Smooth muscle cell of the brain vasculature (primary cell): Measurements from ENCODE around the gene CACFD1.
A peak's percentile ranks its signal among the peaks of the same experiment; 100 is the strongest.

Experiments
- DNase-seq: peaks from one replicate; pipeline ENCODE4 v3.0.0-alpha.2; 2012; ENCODE audit warnings: low read depth, low spot score

Gene CACFD1

DNA sequence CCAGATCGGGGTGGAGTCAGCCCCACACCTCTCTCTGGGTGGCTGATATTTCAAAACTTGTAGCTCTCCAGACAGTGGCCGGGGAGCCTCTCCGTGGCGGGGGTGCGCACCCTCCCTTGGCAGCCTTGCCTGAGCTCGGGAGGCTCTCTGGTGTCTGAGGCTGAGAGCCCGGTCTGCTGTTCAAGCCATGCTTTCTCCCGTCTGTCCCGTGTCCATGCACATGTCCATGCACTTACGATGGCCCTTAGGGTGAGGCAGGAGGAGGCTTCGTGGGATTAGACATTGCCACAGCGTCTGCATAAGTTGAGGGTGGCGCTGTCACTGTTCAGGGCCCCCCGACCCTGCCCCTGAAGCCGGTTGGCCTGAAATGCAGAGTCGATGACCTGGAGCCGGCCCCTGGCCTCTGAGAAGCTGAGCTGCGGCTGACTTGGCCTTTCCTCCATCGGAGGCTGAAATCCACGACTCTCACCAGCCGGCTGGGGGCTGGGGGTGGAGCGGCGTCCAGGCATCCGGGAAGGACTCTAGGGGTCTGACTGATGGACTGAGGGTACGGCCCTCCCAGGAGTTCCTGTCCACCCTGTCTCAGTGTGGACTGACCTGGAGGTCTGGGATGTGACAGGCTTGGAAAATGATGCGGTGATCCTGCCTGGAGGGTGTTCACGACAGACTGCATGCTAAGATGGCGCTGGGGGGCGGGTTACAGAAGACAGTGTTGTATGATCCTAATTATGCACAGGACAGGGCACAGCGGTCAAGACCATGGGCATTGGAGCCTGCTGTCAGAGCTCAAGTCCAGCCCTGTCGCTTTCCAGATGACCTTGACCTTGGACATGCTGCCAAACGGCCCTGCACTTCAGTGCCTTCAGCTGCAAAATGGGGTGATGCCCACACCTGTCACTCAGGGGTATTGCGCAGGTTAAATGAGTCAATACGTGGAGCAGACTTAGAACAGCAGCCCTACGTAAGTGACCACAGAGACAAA is 37.4 kb downstream of the CACFD1 start:
- DNase-seq = no peak

DNA sequence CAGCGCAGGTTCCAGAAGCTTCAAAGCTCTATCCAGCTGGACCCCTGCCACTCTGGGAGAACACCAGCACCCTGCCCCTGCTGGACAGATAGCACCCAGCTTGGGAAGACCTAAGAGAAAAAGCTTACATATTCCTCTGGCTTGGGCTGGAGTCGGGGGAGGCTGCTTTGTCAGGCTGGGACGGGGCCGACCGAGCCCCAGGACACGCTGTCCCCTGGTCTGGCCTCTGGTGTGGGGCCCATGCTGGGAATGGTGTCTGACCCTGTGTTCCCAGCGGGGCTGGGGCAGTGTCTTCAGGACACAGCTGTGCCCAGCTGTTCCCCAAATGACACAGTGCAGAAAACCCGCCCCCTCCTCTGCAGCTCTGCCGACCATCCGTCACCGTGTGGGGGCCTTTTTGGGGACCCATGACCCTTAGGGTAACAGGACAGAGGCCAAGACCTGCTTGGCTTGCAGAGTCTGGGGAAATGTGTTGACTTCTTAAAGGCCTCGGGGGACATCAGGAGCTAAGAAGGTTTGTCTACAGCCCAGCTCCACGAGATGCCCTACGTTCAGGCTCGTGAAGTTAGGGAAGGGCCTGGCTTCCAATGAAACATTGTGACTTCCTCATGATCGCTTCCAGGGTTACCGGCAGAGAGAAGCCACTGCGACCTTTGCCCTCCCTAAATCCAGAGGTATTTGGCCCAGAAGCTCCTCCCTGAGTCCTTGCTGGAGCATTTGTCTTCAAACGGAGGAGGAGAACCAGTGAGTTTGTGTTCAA is 39.5 kb downstream of the CACFD1 start:
- no peak for DNase-seq

GRCh38 chr9:133499892-133500270 is 40.1 kb downstream of the CACFD1 start:
- no peak for DNase-seq

DNA sequence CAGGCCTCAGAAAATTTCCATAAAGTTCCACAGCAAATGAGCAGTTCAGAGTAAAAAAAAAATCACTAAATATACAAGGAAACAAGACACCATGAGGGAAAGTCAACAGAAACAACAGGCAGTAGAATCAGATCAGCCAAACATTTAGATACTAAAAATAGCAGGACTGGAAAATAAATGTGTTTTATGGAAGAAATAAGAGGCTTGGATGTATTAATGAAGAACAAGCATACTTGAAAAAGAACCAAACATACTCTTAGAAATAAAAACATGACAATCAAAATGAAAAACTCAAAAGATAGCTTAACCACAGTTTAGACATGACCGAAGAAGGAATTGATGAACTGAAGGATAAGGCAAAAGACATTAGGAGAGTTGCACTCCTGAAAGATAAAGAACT is 42.3 kb downstream of the CACFD1 start:
- no peak for DNase-seq

DNA sequence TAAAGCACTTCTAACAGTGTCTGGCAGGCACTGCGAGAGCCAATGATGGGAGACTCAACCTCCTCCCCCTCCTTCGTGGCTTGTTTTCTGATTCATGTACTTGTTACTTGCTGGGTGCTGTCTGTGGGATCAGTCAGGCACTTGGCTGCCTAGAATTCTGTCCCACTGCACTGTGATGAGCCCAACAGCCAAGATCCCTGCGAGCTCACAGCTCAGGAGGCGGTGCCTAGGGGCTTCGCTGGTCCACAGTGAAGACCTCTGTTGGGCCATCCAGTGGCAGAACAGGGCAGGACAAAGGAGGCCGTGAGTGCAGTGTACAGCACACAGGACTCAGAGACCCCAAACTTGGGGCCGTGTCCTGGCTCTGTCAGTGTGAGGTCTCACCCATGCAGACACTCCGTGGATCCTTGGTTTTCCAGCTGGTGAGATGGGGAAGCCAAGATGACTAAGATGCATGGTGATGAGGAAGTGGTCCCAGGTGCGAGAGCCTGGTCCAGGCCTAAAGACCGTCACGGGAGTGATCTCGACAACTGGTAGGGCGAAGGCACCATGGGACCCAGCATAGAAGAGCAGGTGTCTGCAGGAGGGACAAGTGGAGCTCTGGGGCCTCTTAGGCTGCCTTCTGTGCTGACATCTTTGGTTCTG is 45.5 kb downstream of the CACFD1 start:
- DNase-seq = no peak

DNA sequence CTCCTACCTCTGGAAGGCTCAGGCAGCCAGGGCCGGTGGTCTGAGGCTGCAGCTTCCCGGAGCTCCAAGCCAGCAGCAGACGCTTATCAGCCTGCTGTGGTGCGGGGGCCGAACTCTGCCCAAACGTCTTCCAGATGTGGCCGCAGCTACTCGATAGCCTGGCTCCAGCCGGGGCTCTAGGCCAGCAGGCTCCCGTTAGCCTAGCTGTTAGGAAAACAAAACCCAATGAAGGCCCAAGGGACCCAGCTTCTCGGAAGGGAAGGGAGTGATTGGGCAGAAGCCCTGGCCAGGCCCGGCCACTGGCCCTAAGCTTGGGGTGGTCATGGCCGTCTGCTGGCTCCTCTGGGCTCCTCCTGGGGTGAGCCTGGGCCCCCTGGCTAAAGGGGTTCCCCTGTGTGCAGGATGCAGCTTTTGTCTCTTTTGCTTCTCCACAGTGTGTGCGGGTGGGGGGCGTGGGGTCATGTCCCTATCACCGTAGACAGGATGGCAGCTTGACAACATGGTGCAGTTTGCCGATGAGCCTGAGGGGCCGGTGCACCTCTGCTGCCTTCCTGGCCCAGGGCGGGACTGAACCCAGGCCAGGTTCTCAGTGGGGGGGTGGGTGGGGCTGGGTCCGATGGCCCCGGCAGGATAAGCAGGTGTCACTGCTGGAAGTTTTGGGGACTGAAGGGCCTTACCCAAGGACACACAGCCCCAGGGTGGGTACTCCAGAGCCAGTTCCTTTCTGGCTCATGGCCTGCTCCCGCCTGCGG is 46.3 kb downstream of the CACFD1 start:
- DNase-seq = peak; percentile 17

DNA sequence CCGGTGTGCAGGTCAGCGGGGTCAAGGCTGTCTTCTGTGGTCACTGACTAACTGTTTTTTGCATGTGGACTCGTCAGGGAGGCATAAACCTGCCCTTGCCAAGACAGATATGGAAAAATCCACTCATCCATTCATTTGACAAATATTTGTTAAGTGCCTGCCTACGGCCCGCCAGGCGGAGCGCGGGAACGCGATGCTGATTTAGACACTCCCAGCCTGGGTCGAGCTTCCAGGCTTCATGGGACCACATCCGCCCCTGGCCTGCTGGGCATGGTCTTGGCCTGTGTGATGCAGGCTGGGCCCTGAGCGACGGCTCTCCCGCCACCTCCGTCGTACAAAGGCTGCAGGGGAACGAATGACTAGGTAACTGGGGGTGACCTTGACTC is 46.9 kb downstream of the CACFD1 start:
- DNase-seq = no peak

GRCh38 chr9:133507246-133507965 is 47.6 kb downstream of the CACFD1 start:
- no peak for DNase-seq

- DNase-seq = no peak
Measured at GRCh38 chr9:133508046-133508445, 48.3 kb downstream of the CACFD1 start.

- no peak for DNase-seq
Measured at GRCh38 chr9:133509179-133510083, 49.7 kb downstream of the CACFD1 start.

DNA sequence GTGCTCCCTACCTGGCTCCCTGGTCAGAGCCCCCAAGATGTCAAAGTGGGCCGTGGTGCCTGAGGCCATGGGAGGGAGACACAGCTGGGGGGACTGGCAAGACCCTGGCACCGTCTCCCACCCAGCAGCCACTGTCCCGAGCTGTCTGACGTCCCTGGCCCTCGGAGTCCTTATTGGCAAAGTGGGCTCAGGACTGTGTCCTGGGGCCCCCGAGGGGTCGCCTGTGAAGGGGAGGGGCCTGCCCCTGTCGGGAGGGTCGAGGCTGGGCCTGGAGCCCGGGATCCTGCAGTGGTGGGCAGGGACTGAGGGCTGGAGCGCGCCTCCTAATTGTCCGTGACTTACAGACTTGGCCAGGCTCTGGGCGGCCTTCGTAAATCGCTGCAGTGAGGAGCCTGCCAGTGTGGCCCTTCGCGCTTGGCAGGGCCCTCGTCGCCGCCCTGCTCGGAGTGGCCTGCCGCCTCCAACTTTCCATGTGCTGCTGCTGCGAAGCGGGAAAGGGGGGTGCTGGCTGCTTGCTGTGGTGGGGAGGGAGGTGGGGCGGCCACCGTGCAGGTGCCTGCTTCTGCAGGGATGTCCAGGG is 51.2 kb downstream of the CACFD1 start:
- DNase-seq = no peak

DNA sequence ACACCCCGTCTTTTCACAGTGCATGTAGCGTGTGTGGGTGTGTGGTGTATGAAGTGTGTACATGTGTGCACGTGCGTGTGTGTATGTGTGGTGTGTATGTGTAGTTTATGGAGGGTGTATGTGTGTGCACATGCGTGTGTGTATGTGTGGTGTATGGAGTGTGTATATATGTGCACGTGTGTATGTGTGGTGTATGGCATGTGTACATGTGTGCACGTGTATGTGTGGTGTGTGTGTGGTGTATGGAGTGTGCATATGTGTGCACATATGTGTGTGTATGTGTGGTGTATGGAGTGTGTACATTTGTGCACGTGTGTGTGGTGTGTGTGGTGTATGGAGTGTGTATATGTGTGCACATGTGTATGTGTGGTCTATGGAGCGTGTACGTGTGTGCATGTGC is 51.8 kb downstream of the CACFD1 start:
- DNase-seq = no peak

- DNase-seq = no peak
Measured at GRCh38 chr9:133512253-133513213, 52.8 kb downstream of the CACFD1 start.

DNA sequence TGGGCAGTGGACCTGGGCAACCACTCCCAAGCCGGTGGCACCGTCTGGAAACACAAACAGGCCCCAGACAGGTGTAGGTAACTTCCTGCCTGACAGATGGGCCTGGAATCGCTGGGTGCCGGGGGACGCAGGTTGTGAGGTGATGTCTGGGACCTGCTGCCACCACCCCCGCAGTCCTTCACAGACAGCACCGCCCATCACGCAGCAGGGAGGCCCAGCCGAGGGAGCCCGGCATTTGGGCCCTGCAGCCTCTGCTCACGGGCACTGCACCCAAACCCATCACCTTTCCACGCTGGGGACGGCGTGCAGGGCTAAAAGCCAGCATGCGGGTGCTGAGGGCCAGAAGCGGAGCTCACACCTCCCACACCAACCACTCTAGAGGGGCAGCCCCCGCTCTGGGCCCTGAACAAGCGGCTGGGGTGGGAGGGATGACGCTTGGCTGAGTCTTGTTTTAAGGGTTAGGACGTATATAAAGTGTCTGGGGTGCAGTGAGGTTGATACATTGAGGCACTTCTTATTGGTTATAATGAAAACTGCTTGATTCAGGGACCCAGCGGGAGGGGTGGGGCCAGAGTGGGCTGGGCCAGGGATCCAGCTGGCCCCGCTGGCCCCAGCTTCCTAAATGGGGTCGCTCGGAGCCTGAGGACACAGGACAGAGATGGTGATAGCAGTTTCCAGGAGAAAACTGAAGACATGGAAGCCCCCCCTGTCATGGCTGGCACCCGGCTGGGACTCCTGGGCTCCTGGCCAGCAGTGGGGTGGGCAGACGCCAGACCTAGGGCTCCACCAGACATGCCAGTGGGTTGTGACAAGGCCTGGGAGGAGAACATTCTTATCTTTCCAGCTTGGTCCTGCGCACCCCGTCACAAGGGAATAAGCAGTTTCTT is 53.7 kb downstream of the CACFD1 start:
- no peak for DNase-seq

DNA sequence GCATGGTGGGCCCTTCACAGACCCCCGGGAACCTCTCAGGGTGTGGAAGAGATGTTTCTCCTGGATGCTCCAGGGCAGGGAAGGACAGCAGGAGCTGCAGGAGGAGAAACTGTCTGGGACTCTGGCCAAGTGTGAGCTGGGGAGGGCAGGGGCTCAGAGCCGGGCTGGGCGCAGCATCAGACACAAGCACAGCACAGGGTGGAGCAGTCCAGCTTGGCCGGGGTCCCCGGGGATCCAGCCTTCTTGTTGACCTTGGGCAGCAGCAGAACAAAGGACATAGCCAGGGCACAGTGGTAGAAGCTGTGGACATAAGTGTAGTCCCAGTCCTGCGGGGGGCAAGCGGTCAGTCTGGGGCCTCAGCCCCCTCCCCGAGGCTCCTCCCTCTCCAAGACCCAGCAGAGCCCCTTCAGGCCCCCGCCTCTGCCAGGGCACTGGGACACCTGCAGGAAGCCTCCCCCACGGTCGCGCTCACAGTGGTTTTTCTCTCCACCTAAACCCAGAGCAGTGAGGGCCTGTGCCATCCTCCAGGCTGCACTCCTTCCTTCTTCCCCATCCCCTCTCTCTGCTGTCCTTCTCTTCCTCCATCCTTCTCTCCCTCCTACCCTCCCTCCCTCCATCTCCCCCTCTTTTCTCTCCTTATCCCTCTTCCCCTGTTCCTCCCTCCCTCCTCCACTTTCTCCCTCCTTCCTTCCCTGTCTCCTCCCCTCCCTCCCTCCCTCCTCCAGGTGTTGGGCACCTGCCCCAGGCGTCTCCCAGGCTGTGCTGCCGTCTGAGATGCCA is 54.9 kb downstream of the CACFD1 start:
- DNase-seq = no peak

DNA sequence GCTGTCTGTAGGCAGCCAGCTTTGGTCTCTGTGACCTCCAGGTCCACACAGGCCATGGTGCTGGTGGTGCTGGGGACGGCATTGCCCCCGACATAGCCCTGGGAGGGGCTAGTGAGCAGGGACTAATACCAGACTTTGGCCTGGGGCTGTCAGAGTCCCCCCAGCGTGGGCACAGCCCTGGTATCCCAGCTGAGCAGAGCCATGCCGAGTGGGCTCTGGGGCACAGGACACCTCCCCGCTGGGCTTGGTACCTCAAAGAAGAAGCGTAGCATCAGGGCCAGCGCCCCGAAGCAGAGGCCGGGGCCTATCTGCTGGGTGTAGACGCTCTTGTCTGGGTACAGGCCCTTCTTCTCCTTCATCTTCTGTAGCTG is 55.4 kb downstream of the CACFD1 start:
- DNase-seq = no peak
